Stimulated activated CD8-positive, alpha-beta memory T cell treated with anti-CD3 and anti-CD28 coated beads, Interleukin-4, amount 100 ng/mL, for 1 hour (primary cell): ENCODE results near the gene GPHA2.

Experiments
- DNase-seq, 2 donors: peaks; one replicate each; pipeline ENCODE4 v3.0.0-alpha.2; 2020; ENCODE audit warnings: low read depth in 2 of 2, low spot score in 1 of 2

The GPHA2 gene

DNA sequence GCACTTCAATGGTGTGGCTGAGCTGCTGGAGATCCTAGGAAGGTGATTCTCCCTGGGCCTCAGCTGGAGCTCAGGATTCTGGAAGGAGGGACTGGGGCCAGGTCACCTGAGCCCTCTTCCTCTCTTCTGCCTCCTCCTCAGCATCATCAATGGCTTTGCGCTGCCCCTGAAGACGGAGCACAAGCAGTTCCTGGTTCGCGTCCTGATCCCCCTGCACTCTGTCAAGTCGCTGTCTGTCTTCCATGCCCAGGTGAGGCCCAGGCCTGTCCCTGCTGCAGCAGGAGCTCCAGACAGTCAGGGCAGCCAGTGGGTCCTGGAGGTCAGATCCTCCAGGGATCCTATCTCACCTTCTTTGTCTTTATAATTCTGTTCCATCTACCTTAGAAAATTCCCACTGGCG lies 5.4 kb downstream of the GPHA2 start:
- DNase-seq: no peak

DNA sequence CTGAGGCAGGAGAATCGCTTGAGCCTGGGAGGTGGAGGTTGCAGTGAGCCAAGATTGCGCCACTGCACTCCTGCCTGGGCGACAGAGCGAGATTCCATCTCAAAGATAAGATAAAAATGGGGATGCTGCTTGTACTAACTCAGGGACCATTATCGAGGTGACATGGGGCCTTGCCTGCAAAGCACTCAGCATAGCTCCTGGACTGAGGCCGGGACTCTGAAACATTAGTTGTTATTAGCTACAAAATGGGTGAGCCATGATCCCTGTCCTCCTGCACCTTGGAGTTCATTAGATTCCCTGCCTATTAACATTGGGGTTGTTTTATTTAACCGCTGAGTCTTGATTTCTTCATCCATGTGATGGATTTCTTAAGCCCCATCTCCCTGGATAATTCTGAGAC lies 6.1 kb downstream of the GPHA2 start:
- no peak for DNase-seq

DNA sequence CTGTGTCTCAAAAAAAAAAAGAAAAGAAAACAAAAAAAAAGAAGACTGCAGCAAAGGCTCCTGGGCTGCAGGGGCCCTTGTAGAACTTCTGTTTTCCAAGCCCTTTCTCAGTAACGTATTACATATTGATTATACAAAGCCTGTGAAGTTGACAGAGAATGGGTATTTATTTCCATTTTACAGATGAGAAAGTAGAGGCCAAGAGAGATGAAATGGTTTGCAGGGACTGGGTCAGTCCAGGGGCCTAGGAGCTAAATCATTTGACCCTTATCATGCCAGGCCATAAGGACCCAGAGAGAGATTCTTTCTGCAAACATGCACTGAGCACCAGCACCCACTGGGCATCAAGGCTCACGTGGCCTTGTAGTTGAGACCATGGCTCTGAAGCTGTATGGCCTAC lies 6.7 kb downstream of the GPHA2 start:
- no peak for DNase-seq

DNA sequence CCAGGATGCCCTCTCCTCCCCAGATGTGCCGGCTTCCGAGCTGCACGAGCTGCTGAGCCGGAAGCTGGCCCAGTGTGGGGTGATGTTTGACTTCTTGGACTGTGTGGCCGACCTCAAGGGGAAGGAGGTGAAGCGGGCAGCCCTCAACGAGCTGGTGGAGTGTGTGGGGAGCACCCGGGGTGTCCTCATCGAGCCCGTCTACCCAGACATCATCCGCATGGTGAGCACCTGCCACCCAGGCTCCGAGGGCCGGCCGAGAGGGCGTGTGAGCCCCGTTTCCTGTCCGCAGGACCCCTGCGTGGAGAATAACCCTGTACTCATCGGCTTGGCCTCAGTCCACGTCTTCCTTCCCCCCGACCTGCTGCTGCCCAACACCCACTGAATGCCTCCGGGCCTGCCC lies 9.0 kb downstream of the GPHA2 start:
- no peak for DNase-seq

DNA sequence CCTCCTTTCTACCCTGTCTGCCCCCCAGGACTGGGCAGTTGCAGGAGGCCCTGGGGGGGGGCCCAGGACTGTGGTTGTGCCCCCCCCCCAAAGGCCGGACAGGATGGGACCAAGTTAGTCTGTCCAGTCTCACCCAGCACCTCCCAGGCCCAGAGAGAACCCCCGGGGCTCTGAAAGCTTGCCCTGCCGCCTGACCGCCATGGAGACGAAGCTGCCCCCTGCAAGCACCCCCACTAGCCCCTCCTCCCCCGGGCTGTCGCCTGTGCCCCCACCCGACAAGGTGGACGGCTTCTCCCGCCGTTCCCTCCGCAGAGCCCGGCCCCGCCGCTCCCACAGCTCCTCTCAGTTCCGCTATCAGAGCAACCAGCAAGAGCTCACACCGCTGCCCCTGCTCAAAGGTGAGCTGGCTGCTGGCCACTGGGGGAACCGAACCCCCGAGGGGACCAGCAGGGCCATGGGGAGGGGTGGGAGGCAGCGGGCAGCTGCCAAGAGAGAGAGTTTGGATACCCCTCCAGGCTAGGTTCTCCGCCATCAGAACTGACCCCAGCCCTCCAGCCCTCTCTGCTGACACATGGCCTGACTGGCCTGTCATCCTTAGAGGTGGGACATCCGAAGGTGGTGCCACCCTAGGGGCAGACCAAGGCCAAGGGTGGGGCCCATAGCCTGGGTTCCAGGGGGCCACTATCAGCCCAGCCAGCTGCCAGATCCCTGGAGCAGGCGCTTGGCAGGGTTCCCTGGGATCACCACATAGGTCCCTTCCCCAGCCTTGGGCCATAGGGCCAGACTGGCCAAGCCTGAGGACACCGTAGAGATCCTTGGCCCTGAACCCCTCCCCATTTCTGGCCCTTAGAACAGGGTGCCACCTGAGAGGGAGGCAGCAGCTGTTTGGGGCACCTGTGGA lies 9.9 kb downstream of the GPHA2 start:
- DNase-seq: no peak

DNA sequence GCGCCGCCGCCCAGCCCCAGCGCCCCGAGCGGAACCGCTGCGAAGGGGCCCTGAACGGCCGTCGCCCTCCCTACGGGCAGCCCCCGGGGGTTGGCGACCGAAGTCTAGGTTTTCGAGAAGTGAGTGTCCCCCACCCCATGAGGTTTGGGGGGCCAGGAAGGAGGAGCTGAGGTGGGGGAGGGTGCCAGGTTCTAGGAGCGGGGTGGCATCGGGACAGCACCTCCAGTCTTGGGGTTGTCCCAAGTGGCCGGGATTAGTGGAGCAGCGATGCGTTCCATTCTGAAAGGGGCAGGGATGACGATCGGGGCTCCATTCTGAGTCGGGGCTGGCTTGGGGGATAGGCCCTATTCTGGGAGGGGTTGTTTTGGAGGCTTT lies 10.8 kb downstream of the GPHA2 start:
- DNase-seq: no peak

DNA sequence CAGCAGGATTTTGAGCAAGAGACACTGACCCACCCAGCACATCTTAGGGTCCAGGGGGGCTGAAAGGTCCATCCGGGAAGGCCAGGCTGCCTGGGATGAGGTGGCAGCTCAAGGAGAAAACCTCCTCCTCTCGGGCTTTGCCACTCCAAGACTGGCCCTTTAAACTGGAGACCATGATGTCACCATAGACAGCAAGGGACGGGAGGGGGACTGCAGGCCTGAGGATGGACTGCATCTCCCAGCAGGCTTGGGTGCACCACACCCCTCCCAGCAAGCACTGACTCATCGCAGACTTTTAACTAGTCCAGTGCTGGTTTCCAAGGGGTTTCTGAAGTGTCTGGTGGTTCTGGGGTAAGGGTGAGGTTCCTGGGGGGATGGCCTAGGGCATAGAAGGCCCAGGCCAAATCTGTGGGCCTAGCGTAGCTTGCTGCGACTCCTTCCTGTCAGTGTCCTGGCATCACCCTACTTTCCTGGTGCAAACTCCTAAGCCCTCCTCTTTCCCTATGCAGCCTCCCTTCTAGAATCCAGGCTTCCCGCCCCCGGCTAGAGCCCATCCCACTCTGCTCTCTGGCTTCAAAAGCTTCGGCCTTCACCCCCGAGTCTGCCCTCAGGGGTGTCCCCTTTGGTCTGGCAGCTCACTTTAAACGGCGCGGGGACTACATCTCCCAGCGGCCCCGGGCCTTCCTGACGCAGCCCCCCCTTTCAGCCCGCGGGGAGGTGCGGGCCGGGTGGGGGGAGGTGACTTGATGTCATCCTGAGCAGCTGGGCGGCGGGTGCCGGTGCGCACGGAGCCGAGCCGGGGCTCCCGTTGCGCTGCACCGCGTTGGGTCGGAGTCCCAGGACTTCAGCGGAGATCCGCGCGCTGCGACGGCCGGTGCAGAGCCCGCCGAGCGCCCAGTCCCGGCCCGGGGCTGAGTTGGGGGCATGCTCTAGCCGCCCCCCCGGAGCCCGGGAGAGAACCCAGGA lies 11.5 kb downstream of the GPHA2 start, which contains the start of gene PPP2R5B:
PPP2R5B (plus strand) TSS at position 746 of the 966 bp plus-strand sequence. CDS start 1,046 bp downstream, outside the sequence.
- peak; percentile 79 to 84 for DNase-seq

DNA sequence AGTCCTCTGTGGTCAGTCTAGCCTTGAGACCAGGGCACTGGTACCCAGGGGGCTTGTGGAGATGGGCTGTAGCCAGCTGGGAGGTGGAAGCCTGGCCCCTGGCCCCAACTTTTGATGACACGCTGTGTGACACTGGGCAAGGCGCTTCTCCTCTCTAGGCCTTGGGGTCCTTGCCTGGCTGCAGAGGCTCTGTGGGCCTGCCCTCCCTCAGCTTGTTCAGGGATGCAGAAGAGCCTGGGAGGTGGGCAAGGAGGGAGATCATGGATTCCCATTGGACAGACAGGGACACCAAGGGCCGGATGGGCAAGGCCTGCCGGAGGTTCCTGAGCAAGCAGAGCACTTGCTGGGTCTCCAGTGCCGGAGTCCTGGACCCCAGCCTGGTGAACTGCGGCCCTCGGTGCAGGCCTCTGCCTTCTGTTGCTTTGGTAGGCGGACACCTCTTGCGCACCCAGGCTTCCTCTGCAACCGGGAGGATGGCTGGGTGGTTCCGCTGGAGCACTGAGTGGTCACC lies 12.5 kb downstream of the GPHA2 start:
- DNase-seq: no peak

DNA sequence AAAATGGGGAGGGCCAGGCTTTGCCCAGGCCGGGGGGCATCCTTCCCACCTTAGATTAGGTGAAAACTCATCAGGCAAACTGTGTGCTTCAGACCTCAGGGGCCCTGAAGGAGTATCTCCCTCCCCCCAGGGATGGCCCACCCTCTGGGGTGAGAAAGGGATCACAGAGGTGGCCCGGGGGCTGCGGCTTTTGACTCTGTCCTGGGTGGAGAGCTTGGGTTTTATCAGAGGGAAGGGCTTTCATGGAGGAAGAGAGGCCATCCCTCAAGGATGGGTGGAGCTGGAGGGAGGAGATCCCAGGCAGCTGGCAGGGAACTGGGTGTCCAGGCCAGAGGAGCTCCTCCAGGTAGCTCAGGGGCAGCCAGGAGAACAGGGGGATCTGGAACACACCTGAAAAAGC lies 14.3 kb downstream of the GPHA2 start:
- DNase-seq: no peak

DNA sequence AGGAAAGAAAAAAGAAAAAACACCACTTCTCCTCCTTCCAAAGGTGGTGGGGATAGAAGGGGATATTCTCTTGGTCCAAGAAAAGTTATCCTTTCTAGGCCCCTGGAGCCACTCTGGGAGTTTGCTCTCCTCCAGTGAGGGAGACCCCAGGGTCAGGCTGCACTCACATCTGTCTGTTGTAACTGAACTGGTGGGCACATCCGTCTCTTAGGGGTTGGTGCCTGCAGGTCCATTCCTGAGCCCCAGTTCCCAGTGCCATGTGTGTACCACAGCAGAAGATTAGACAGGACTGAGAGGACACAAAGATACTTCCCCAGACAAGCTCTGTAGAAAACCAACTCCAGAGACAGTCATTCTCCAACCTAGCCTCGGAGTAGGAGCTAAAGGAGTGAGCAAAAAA lies 15.6 kb downstream of the GPHA2 start:
- no peak for DNase-seq

DNA sequence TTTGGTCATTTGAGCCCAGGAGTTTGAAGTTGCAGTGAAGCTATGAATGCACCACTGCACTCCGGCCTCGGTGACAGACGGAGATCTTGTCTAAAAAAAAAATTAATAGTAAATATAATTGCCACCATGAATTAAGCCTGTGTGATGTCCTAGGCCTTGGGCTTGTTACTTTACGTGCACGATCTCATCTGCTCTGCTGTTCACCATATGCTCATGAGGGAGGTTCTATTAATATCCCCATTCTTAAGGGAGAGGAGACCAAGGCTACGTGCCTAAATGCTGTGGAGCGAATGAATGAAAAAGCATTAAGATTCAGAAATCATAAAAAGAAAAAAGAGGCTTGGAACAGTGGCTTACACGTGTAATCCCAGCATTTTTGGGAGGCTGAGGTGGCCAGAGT lies 16.1 kb downstream of the GPHA2 start:
- no peak for DNase-seq

DNA sequence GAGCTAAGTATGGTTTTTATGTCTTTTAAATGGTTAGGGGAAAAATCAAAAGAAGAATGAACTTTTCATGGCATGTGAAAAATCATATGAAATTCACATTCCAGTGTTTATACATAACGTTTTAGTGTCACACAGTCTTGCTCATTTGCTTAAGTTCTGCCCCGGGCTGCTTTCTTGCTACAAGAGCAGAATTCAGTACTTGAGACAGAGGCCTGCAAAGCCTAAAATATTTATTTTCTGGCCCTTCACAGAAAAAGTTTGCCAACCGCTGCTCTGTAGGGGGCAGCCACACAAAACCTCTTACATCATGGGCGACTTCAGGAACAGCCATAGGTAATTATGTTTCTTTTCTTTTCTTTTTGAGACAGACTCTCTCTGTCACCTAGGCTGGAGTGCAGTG lies 17.7 kb downstream of the GPHA2 start:
- no peak for DNase-seq

DNA sequence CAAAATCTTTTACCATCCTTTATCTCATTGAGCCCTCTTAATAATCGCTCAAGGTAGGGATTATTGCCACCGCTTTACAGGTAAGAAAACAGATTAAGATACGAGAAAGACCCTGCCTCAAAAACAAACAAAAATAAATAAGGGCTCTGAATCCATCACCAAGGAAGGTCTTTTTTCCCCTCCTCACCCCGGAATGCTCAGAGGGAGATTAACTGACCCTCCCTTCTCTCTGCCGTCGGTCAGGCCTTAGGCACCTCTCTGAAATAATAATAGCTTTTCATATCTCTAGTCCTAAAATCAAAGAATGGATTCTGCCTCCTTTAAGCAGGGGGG lies 18.1 kb downstream of the GPHA2 start:
- no peak for DNase-seq

DNA sequence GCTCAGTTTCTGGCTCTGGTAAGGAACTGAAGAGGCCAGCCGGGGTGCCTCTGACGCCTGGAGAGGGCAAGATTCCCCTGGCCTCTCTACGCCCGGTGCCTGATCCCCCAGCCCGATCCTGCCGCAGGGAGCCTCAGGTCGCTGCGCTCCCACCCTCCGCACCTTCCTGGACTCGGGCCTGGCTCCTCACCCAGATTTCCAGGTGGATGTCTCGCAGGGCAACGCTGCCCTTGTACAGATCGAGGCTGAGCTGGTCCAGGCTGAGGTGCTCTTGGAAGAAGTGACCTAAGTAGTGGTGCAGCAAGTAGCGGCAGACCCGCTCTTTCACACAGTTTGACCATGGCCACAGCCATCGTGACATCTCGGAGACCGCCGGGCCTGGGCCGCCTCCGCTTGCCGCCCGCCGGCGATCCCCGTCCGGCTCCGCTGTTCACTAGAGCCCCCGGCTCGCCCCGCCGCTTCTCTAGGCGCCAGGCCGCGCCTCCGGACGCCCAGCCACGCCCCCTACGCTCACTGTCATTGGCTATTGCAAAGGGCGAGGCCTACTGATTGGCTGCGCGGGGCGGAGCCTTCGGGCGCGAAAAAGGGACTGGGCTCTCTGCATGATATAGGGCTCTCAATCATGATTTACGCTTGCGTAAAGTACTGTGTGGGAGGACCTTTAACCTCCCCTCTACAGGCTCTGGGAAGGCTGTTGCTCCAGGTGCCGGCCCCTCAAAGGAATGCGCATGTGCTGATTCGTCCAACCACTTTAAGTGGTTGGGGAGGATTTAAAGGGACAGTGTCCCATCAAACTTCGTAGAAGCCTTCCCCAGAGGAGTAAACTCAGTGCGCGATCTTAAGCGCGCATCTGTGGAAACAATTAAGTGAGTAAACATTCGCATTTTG lies 18.7 kb downstream of the GPHA2 start, which contains the start of gene ATG2A:
ATG2A (minus strand) TSS at position 435 of the 888 bp plus-strand sequence; CDS start at position 361, 74 bp downstream.
- peak; percentile 97 to 98 for DNase-seq

DNA sequence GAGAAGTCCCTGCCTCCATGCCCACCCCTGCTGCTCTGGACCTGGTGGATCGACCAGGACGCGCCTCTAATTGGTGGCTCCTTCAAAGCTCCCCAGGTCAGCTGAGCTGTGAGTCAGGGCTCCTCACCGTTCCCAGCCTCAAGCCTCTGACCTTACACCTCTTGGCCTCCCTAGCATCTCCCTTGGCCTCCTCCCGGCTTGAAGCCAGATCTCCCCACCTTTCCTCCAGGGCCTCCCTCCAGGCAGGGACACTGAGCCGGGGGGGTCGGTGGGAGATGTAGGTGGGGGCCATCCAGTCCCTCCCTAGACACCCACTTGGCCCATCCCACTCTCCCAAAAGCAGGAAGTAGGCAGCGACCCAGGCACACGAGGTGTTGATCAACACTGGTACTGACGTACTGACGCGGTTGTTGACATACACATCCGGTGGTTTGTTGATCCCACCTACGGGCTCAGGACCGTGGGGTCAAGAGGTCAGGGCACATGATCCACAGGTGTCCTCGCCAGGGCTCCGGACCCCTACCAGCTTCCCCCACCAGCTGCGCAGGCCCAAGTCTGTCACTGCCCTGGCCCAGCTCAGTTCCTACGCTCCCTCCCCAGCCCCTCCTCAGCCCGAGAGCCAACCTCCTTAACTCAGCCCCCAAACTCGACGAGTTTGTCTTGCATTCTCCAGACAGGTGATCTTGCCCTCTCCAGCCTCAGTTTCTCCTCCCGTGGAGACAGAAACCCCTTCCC lies 19.5 kb downstream of the GPHA2 start:
- peak in 1 of 2 donors; percentile 23 for DNase-seq

DNA sequence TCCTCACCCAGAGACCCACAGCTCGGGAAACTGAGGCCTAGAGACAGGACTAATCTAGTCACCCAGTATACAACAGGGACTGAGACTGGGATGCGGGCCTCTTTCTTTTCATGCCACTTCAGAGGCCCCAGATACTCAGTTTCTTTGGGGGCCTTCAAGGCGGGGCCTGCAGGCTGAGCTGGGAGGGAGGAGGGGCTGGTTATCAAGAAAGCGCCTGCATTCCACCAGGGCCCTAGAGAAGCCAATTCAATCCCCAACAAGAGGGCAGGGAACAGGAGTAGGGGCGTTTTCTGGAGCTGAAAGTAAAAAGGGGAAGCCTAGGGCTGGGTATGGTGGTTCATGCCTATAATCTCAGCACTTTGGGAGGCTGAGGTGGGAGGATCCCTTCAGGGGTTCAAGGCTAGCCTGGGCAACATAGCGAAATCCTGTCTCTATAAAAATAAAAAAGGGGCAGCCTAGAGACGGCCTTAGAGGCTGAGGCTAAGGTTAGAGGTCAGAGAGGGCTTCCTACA lies 20.3 kb downstream of the GPHA2 start:
- DNase-seq: no peak

DNA sequence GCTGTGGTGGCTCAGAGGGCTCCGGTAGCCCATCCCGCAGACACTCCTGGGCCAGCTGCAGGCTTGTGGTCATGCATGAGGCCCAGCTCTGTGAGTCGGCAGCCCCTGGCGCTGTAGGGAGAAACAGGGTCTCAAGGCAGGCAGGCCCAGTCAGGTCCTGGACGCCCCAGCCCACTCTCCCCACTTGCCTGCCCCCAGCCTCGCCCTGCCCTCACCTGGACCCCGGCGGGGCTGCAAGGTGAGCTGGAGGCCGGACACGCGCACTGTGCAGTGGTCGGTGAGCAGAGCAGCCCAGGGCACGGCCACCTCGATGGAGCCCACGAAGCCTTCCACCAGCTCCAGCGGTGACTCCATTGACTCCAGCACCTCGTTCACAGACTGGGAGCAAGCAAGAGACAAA lies 21.6 kb downstream of the GPHA2 start:
- no peak for DNase-seq

DNA sequence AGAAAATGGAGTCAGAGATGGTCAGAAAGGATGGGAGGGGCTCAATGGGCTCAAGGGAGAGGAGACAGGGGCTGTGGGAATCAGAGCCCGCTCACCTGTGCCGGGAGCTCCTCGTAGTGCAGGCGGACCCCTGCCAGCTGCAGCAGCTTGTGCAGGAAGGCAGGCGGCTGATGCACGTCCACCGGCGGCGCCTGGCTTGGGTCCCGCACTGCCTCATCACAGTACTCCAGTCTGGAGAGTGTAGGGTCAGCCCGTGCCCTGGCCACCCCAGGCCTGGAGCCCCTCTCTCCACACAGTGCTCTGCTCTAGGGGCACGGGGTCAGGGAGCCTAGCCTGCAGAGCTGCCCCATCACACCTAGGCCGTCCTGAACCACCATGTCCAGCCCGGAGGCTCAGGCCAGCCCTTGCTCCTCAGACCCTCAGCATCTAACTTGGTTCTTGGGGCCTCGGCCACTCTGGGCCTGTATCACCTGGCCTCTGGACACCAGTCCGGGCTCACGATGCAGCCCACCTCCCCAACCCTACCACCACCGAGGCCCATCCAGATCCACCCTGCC lies 22.4 kb downstream of the GPHA2 start:
- no peak for DNase-seq

DNA sequence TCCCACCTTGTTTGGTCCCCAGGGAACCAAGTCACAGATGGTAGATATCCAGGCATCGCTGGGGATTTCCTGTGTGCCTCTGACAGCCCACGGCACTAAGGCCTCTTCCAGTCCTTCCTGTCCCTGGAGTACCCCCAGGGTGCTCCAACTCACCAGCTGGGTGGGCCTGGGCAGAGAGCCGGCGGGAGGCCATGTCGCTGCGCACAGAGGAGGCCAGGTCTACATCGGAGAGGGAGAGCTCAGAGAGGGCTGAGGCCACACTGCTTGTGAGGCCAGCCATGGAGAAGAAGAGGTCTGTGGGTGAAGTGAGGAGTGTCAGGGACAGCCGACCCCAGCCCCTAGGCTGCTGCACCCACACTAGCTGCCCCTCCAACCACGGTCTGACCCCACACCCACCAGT lies 24.0 kb downstream of the GPHA2 start:
- DNase-seq: no peak
